ENCODE data around the gene RPP25. TPM values are rescaled to one million over a fixed set of nuclear protein-coding genes. Genes with fewer than 3 reads are reported as not detected.
"Not testable (repeated sequence)": the region's sequence is repeated elsewhere in the genome, so short reads cannot be mapped to it uniquely, and the experiment has no call there.

Gene RPP25
- total RNA-seq, 1 donor from 2014 or later = 20.0 TPM

DNA sequence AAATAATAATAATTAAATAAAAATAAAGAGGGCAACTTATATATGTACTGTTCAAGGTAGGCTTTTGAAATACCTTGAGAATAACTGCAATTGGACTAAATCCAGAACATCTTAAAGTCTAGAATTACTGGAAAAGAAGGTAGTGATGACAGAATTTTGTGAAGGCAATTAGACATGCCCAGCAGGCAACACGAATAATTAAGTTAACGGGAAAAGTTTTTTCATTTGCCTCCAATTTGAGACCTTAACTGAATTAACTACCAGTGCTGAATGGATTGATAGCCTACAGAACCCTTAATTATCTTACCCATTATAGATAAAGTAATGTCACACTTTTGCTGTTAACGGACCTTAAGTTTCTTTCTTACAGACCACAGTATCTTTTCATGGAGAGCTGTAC, 32.0 kb downstream of the RPP25 start:
- no peak for DNase-seq (ENCODE audit: low read depth in 2 of 2)

GRCh38 chr15:74920456-74920855, 36.1 kb downstream of the RPP25 start:
- peak; percentile 62 to 87 for DNase-seq (ENCODE audit: low read depth in 2 of 2)

DNA sequence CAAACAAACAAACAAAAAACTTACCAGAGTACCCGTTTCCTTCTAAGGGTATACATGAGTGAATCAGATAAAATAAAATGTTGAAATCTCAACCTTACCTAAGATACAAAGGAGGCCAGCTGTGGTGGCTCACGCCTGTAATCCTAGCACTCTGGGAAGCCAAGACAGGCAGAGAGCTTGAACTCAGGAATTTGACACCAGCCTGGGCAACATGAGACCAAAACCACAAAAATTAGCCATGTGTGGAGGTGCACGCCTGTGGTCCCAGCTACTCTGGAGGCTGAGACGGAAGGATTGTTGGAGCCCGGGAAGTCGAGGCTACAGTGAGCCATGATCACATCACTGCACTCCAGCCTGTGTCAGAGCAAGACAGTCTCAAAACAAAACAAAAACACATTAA, 38.9 kb downstream of the RPP25 start:
- no peak for DNase-seq (ENCODE audit: low read depth in 2 of 2)

GRCh38 chr15:74913799-74914198, 42.8 kb downstream of the RPP25 start:
- DNase-seq (ENCODE audit: low read depth in 2 of 2) = not testable (repeated sequence)

DNA sequence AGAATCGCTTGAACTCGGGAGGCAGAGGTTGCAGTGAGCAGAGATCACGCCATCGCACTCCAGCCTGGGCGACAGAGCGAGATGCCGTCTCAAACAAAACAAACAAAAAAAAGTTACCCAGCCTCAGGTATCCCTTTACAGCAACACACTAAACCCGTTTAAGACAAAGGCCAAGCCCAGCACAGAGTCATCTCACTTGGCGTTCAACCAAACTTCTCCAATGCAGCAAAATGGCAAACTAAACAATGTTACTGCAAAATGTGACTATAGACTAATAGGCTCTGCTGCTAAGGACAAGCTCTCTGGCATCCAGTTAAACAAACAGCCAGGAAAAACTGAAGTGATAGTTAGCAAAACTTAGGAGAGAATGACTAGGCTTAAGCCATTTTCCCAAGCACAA, 43.5 kb downstream of the RPP25 start:
- DNase-seq (ENCODE audit: low read depth in 2 of 2) = no peak

- no peak for DNase-seq (ENCODE audit: low read depth in 2 of 2)
Observed at GRCh38 chr15:74908635-74909034, 47.9 kb downstream of the RPP25 start.

- DNase-seq (ENCODE audit: low read depth in 2 of 2) = peak in 1 of 2 donors; percentile 18
Observed at GRCh38 chr15:74907163-74907870, 49.3 kb downstream of the RPP25 start.

- DNase-seq (ENCODE audit: low read depth in 2 of 2) = peak; percentile 67 to 89
Observed at GRCh38 chr15:74906450-74907162, 50.0 kb downstream of the RPP25 start, which contains the start of gene FAM219B. Gene FAM219B, minus strand, starts transcription at chr15:74906851. Its CDS starts 51 bp downstream, at chr15:74906800.

GRCh38 chr15:74906067-74906449, 50.5 kb downstream of the RPP25 start:
- peak in 1 of 2 donors; percentile 31 for DNase-seq (ENCODE audit: low read depth in 2 of 2)

Other genes starting within 250 kb of the RPP25 start
- 21.6 and 39.8 TPM in 2 replicates for gene CYP1A1, start 231.2 kb downstream of the RPP25 start, total RNA-seq
- under 0.01 TPM in 2 replicates for gene CYP1A2, start 207.9 kb downstream of the RPP25 start, total RNA-seq
- 27.9 and 43.1 TPM in 2 replicates for gene CSK, start 174.7 kb downstream of the RPP25 start, total RNA-seq
- not detected in 2 replicates for gene LMAN1L, start 143.9 kb downstream of the RPP25 start, total RNA-seq
- gene CPLX3, start 130.1 kb downstream of the RPP25 start, total RNA-seq = not detected in 2 replicates
- 15.9 and 25.8 TPM in 2 replicates for gene ULK3, start 113.6 kb downstream of the RPP25 start, total RNA-seq
- 12.3 and 24.3 TPM in 2 replicates for gene SCAMP2, start 83.4 kb downstream of the RPP25 start, total RNA-seq
- gene MPI, start 66.7 kb downstream of the RPP25 start, total RNA-seq = 24.3 and 38.9 TPM in 2 replicates
- gene FAM219B, start 49.9 kb downstream of the RPP25 start, total RNA-seq = 29.8 and 48.0 TPM in 2 replicates
- gene COX5A, start 18.7 kb downstream of the RPP25 start, total RNA-seq = 57.8 and 82.1 TPM in 2 replicates
- gene SCAMP5, start 38.8 kb upstream of the RPP25 start, total RNA-seq = 13.1 and 18.1 TPM in 2 replicates
- gene PPCDC, start 66.8 kb upstream of the RPP25 start, total RNA-seq = 9.6 and 11.6 TPM in 2 replicates
- gene C15orf39, start 245.1 kb upstream of the RPP25 start, total RNA-seq = 4.5 and 10.1 TPM in 2 replicates

Data from dermis microvascular lymphatic vessel endothelial cell (primary cell).